ENCODE results near the gene RNASE12.
A peak's percentile ranks its signal among the peaks of the same experiment; 100 is the strongest.
"Not testable (repeated sequence)": the region's sequence is repeated elsewhere in the genome, so short reads cannot be mapped to it uniquely, and the experiment has no call there.

The RNASE12 gene

GRCh38 chr14:20591235-20591634 lies at the start of gene RNASE12:
Gene RNASE12 (minus strand): TSS chr14:20591376. CDS start chr14:20590723, 653 bp downstream.
- DNase-seq (ENCODE audit: low spot score), result no peak

- no peak for DNase-seq (ENCODE audit: low spot score)
Observed at GRCh38 chr14:20632831-20633691, 41.9 kb upstream of the RNASE12 start.

- DNase-seq (ENCODE audit: low spot score), result no peak
Observed at GRCh38 chr14:20632448-20632830, 41.3 kb upstream of the RNASE12 start.

GRCh38 chr14:20631880-20632389 lies 40.8 kb upstream of the RNASE12 start:
- DNase-seq (ENCODE audit: low spot score), result no peak

GRCh38 chr14:20631023-20631879 lies 40.1 kb upstream of the RNASE12 start:
- DNase-seq (ENCODE audit: low spot score), result no peak

GRCh38 chr14:20630340-20631022 lies 39.3 kb upstream of the RNASE12 start:
- no peak for DNase-seq (ENCODE audit: low spot score)

GRCh38 chr14:20628063-20628854 lies 37.1 kb upstream of the RNASE12 start:
- DNase-seq (ENCODE audit: low spot score), result no peak

- DNase-seq (ENCODE audit: low spot score), result no peak
Observed at GRCh38 chr14:20627346-20628027, 36.3 kb upstream of the RNASE12 start.

GRCh38 chr14:20626274-20626673 lies 35.1 kb upstream of the RNASE12 start:
- DNase-seq (ENCODE audit: low spot score), result no peak

DNA sequence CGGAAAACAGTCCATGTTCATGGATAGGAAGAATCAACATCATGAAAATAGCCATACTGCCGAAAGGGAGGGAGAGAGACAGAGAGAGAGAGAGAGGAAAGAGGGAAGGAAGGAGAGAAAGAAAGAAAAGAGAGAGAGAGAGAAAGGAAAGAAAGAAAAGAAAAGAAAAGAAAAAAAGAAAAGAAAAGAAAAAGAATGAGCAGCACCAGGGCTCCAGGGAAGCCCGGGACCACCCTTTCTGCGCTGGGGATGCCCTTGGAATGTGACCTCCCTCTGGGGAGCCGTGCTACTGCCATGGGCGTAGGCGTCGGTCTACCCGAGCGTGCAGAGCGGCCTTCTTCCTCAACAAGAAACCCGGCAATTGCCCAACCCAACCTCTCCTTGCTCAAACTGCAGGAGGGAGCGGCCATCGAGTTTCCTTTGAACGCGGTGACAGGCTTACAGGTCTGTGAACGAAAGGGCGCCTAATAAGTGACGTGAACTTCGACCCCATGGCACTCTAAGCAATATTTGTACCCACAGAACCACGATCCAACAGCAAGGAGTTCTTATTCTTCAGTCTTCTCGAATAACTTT lies 33.4 kb upstream of the RNASE12 start:
- DNase-seq (ENCODE audit: low spot score), result peak; percentile 33

DNA sequence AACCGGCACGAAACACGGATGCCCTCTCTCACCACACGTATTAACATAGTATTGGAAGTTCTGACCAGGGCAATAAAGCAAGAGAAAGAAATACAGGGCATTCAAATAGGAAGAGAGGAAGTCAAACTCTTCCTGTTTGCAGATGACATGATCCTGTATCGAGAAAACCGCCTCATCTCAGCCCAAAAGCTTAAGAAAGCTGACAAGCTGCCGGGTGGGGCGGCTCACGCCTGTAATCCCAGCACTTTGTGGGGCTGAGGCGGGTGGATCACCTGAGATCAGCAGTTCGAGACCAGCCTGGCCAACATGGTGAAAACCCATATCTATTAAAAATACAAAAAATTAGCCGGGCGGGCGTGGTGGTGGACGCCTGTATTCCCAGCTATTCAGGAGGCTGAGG lies 32.6 kb upstream of the RNASE12 start:
- no peak for DNase-seq (ENCODE audit: low spot score)

GRCh38 chr14:20622816-20623291 lies 31.7 kb upstream of the RNASE12 start:
- no peak for DNase-seq (ENCODE audit: low spot score)

- DNase-seq (ENCODE audit: low spot score), result no peak
Observed at GRCh38 chr14:20620798-20621478, 29.8 kb upstream of the RNASE12 start.

DNA sequence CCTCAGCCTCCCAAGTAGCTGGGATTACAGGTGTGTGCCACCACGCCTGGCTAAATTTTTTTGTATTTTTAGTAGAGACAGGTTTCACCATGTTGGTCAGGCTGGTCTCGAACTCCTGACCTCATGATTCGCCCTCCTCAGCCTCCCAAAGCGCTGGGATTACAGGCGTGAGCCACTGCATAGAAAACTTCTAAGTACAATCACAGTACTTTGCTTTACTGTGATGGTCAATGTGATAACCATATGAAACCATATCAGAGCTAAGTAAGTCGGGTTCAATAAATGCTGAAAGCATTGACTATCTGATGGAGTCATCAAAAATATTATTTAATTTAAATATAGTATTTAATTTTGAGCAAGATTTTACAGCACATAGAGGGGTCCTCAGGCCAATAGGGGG lies 28.5 kb upstream of the RNASE12 start:
- not testable (repeated sequence) for DNase-seq (ENCODE audit: low spot score)

DNA sequence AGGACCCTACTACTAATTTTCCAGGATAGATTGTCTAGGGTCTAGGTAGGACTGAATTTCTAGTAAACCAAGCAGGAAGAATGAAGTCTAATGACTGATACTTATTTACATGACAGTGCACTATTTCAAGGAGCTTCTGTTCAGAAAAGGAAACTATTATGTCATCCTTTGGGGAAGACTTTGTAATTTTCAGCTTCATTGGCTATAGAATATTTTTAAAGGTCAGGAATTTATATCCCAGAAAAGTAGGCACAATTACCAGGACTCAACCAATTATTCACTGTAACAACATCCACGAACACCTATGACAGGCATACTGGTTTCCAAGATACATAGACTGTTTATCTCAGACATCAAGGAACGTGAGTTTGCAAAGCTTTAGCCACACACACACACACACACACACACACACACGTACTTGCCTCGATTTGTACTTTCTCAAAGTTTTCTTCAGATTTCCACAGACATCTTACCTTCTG lies 27.1 kb upstream of the RNASE12 start:
- DNase-seq (ENCODE audit: low spot score), result no peak

DNA sequence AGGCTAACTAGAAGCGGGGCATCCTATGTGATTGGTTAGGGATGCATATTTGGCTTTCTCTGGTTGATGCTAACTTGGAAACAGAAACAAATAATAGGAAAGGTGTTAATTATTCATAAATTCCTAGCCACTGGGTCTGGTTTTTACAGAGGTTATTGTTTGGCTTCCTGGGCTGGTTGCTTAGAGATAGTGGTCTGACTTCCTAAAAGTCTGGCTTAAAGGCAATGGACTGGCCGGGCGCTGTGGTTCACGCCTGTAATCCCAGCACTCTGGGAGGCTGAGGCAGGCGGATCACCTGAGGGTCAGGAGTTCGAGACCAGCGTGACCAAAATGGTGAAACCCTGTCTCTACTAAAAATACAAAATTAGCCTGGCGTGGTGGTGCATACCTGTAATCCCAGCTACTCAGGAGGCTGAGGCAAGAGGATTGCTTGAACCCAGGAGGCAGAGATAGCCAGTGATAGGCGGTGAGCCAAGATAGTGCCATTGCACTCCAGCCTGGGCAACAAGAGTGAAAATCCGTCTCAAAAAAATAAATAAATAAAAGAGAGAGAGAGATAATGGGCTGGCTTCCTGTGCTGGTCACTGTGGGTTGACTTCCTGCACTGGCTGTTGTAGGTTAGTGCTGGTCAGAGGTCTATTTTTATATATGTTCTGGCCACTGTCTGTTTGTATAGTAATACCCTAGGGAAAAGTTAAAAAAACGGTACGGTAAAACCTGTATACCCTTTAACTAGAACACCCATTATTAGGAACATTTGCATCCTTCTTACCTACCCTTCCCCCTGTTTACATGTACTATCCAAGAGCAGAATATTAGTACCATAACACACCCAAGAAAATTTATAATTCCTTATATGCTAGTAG lies 26.2 kb upstream of the RNASE12 start:
- DNase-seq (ENCODE audit: low spot score), result no peak

DNA sequence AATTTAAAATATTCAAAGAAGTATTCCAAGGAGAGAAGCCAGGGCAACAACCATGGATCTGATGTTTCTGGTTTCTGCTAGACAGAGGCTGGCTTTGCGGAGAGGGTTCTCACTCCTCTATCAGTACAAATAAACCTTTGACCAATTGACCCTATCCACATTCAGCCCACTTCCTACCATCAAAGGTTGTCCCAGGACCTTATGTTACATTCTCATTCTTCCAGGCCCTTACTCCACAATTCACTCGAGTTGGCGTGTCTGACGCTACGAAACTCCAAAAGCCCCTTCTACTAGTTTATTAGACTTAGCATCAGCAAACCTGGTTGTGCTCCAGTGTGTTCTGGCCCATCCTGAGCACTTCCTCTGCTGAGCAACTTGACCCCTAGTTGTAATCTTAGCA lies 24.8 kb upstream of the RNASE12 start:
- DNase-seq (ENCODE audit: low spot score), result no peak

DNA sequence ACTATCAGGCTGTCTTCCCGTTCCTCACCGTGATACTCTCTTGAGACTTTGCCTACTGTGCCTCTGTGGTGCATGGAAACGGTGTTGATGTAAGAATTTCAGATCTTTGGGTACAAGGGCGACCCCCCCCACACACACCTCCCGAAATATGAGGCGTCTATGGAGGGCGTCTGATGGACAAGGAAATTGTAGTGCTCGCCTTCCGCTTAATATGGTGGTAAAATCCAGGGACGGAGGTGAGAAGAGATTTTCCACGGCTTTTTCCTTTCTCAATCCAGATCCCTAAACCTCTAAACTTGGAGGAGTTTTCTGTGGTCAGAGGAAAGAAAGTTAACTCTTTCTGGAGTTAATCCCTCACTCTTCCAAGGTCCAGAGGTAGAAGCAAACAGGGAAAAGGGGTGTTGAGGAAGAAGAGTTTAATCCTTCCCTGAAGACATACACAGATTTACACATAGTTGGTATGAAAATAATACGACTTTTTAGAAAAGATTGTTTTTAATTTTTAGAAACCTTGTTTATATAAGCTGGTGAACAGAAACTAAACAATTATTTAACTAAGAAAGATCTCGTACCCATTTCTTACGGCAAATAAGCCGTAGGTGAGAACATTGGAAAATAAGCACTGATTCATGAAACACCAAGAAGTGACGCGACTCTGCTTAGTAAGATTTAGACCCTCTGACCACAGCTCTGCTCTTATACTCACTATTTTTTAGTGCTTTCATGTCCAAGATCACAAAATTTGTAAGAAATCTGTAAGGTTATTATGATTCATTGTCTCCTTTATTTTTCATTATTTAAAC lies 23.1 kb upstream of the RNASE12 start:
- no peak for DNase-seq (ENCODE audit: low spot score)
